Liver (tissue), 9 donors: ENCODE measurements around the gene SLC22A8. TPM values are rescaled to one million over a fixed set of nuclear protein-coding genes. Genes with fewer than 3 reads are reported as not detected.

Experiments
- DNase-seq: peaks from one replicate; pipeline ENCODE4 v3.0.0-alpha.2; 2017; ENCODE audit warnings: low spot score
- H3K27ac ChIP-seq, 2 donors: one replicate each; pipeline ENCODE4 v1.7.0; 2013; ENCODE audit warnings: inconsistent platforms in 2 of 2, low read length in 2 of 2, control low read depth in 1 of 2, low read depth in 1 of 2, mild to moderate bottlenecking in 1 of 2
- H3K27me3 ChIP-seq, 4 donors: one replicate each; pipeline versions ENCODE4 v1.6.1 to v1.7.0; 2013; ENCODE audit warnings: low read length in 3 of 4, inconsistent platforms in 1 of 4, mild to moderate bottlenecking in 1 of 4, moderate library complexity in 1 of 4; ENCODE audit not compliant: control insufficient read depth in 4 of 4, insufficient read depth in 4 of 4
- H3K36me3 ChIP-seq, 4 donors: one replicate each; pipeline versions ENCODE4 v1.6.1 to v1.7.0; 2013; ENCODE audit warnings: low read length in 3 of 4, mild to moderate bottlenecking in 3 of 4, low read depth in 1 of 4, moderate library complexity in 1 of 4; ENCODE audit not compliant: control insufficient read depth in 4 of 4, insufficient read depth in 3 of 4
- H3K4me1 ChIP-seq, 4 donors: one replicate each; pipeline versions ENCODE4 v1.6.1 to v1.7.0; 2013; ENCODE audit warnings: low read length in 3 of 4, mild to moderate bottlenecking in 3 of 4, moderate library complexity in 1 of 4; ENCODE audit not compliant: control insufficient read depth in 4 of 4, insufficient read depth in 4 of 4
- H3K4me3 ChIP-seq, 3 donors: one replicate each; pipeline versions ENCODE4 v1.6.1 to v1.7.0; 2013; ENCODE audit warnings: low read length in 3 of 3, control low read depth in 1 of 3, low read depth in 1 of 3, mild to moderate bottlenecking in 1 of 3
- H3K9ac ChIP-seq, 2 donors: one replicate each; pipeline ENCODE4 v1.7.0; 2013; ENCODE audit warnings: low read length in 2 of 2, mild to moderate bottlenecking in 2 of 2, moderate library complexity in 2 of 2, control low read depth in 1 of 2, low read depth in 1 of 2
- H3K9me3 ChIP-seq, 4 donors: one replicate each; pipeline versions ENCODE4 v1.6.1 to v1.7.0; 2013; ENCODE audit warnings: low read length in 3 of 4; ENCODE audit not compliant: control insufficient read depth in 4 of 4
- EGR1 ChIP-seq, 2 donors: IDR thresholded peaks; 2 replicates each; pipeline ENCODE4 v1.6.1; 2016 to 2018; ENCODE audit warnings: antibody characterized with exemption in 2 of 2, low read depth in 2 of 2
- FOXA1 ChIP-seq: IDR thresholded peaks from 2 replicates; pipeline ENCODE4 v1.6.1; 2016; ENCODE audit warnings: antibody characterized with exemption
- FOXA2 ChIP-seq: IDR thresholded peaks from 2 replicates; pipeline ENCODE4 v1.6.1; 2016; ENCODE audit warnings: antibody characterized with exemption
- GABPA ChIP-seq, 2 donors: IDR thresholded peaks in 1 of 2; conservative IDR thresholded peaks in 1 of 2; 2 replicates each; pipeline ENCODE4 v1.6.1; 2016; ENCODE audit warnings: antibody characterized with exemption in 2 of 2, mild to moderate bottlenecking in 1 of 2, moderate library complexity in 1 of 2
- HNF4A ChIP-seq, 2 donors: conservative IDR thresholded peaks; 2 replicates each; pipeline ENCODE4 v1.6.1; 2016; ENCODE audit warnings: antibody characterized with exemption in 2 of 2, mild to moderate bottlenecking in 2 of 2
- HNF4G ChIP-seq: IDR thresholded peaks from 2 replicates; pipeline ENCODE4 v1.6.1; 2016; ENCODE audit warnings: antibody characterized with exemption
- JUND ChIP-seq, 2 donors: IDR thresholded peaks; 2 replicates each; pipeline ENCODE4 v1.6.1; 2016; ENCODE audit warnings: antibody characterized with exemption in 2 of 2
- RAD21 ChIP-seq, 2 donors: IDR thresholded peaks; 2 replicates each; pipeline ENCODE4 v1.6.1; 2016; ENCODE audit warnings: antibody characterized with exemption in 2 of 2, mild to moderate bottlenecking in 2 of 2
- RXRA ChIP-seq, 2 donors: IDR thresholded peaks; 2 replicates each; pipeline ENCODE4 v1.6.1; 2017 to 2018; ENCODE audit warnings: antibody characterized with exemption in 2 of 2, mild to moderate bottlenecking in 1 of 2
- TAF1 ChIP-seq: conservative IDR thresholded peaks from 2 replicates; pipeline ENCODE4 v1.6.1; 2016; ENCODE audit warnings: antibody characterized with exemption, mild to moderate bottlenecking
- YY1 ChIP-seq: IDR thresholded peaks from 2 replicates; pipeline ENCODE4 v1.6.1; 2016; ENCODE audit warnings: antibody characterized with exemption, mild to moderate bottlenecking
- WGBS: extraction: QIAGEN DNeasy Blood & Tissue Kit; methylation state at CpG from one replicate; pipeline ENCODE4 v1.1.7; 2013; 5-methylcytosine and 5-hydroxymethylcytosine counted together
- polyA plus RNA-seq, 2 donors: library from polyadenylated mRNA; stranded (reverse) in 1 of 2; unstranded in 1 of 2; fragments of 200-250 nt in 1 of 2; fragments of >200 nt in 1 of 2; fragmentation: Nextera tagmentation in 1 of 2; extraction: Ambion mirVana in 1 of 2; gene quantifications; one replicate each; pipeline versions ENCODE4 v1.2.1 to v1.2.3, GENCODE V29; 2013 to 2015
- total RNA-seq, 2 donors: library from RNA; depleted of rRNA; stranded (reverse); fragments of >200 nt; gene quantifications; one replicate each; pipeline ENCODE4 v1.2.3, GENCODE V29; 2014
- TF ChIP-seq, protein P1 (sequence below): IDR thresholded peaks from 2 replicates; pipeline ENCODE4 v1.6.1; 2016; ENCODE audit warnings: antibody characterized with exemption, mild to moderate bottlenecking
- TF ChIP-seq, protein P2 (sequence below): IDR thresholded peaks from 2 replicates; pipeline ENCODE4 v1.6.1; 2016; ENCODE audit warnings: antibody characterized with exemption
- TF ChIP-seq, protein P3 (sequence below): IDR thresholded peaks from 2 replicates; pipeline ENCODE4 v1.6.1; 2016; ENCODE audit warnings: antibody characterized with exemption
- TF ChIP-seq, protein P4 (sequence below): IDR thresholded peaks from 2 replicates; pipeline ENCODE4 v1.6.1; 2016; ENCODE audit warnings: antibody characterized with exemption
- donor health status: healthy.
- donor health status: healthy.
- donor health status: healthy.
- donor health status: healthy.
- donor health status: healthy.

Gene SLC22A8
- total and polyA plus RNA-seq, 4 donors, result not detected

DNA sequence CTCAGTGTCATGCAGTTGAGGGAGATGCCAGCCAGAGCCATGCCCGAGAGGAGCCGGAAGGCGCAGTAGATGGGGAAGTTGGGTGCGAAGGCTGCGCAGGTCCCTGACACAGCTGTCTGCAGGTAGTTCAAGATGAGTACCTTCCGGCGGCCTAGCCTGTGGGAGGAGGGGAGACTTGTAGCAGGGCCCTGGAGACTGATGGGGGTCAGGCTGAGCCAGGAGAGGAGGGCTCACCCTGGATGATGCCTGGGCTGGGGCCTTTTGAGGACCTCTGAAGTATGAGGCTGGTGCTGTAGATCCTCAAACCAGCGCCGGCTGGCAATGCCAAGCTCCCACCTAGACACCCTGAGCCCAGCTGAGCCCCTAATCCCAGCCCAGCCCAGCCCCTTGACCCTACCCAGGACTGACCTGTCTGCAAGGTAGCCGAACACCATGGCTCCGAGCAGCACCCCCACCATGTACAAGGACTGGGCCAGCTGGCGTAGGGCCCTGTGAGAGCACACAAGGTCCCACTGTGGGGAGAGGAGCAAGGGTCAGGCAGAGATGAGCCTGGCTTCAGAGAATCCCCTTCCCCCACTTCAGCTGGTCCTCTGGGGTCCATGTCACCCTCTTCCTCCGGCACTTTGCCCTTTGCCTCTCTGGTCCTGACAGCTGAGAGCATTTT, 32.0 kb downstream of the SLC22A8 start:
- WGBS, result 88% methylated on average over 13 of the region's 13 CpGs
- Histone ChIP-seq H3K36me3 (no peaks in the 10 kb centered on the region), H3K4me3 (no peak overlapping the region), H3K27ac (no peak overlapping the region), H3K9ac (no peak overlapping the region), H3K27me3 (no peaks in the 10 kb centered on the region), H3K9me3 (no peaks in the 10 kb centered on the region), H3K4me1 (no peaks in the 10 kb centered on the region)
- no peak for DNase-seq
- no peak for TF ChIP-seq FOXA2
- TF ChIP-seq, protein P1, sequence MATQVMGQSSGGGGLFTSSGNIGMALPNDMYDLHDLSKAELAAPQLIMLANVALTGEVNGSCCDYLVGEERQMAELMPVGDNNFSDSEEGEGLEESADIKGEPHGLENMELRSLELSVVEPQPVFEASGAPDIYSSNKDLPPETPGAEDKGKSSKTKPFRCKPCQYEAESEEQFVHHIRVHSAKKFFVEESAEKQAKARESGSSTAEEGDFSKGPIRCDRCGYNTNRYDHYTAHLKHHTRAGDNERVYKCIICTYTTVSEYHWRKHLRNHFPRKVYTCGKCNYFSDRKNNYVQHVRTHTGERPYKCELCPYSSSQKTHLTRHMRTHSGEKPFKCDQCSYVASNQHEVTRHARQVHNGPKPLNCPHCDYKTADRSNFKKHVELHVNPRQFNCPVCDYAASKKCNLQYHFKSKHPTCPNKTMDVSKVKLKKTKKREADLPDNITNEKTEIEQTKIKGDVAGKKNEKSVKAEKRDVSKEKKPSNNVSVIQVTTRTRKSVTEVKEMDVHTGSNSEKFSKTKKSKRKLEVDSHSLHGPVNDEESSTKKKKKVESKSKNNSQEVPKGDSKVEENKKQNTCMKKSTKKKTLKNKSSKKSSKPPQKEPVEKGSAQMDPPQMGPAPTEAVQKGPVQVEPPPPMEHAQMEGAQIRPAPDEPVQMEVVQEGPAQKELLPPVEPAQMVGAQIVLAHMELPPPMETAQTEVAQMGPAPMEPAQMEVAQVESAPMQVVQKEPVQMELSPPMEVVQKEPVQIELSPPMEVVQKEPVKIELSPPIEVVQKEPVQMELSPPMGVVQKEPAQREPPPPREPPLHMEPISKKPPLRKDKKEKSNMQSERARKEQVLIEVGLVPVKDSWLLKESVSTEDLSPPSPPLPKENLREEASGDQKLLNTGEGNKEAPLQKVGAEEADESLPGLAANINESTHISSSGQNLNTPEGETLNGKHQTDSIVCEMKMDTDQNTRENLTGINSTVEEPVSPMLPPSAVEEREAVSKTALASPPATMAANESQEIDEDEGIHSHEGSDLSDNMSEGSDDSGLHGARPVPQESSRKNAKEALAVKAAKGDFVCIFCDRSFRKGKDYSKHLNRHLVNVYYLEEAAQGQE, result no peak
- TF ChIP-seq, protein P2, sequence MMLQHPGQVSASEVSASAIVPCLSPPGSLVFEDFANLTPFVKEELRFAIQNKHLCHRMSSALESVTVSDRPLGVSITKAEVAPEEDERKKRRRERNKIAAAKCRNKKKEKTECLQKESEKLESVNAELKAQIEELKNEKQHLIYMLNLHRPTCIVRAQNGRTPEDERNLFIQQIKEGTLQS, result no peak
- TF ChIP-seq, protein P3, sequence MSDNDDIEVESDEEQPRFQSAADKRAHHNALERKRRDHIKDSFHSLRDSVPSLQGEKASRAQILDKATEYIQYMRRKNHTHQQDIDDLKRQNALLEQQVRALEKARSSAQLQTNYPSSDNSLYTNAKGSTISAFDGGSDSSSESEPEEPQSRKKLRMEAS, result no peak
- TF ChIP-seq GABPA (IDR thresholded peaks at IDR 0.05 in 1 of 2, conservative IDR thresholded peaks at IDR 0.05 in 1 of 2), result no peak
- TF ChIP-seq RXRA (IDR thresholded peaks at IDR 0.05), result no peak
- no peak for TF ChIP-seq HNF4G
- TF ChIP-seq TAF1, result no peak
- TF ChIP-seq HNF4A (conservative IDR thresholded peaks at IDR 0.05), result no peak
- no peak for TF ChIP-seq YY1
- no peak for TF ChIP-seq RAD21 (IDR thresholded peaks at IDR 0.05)
- TF ChIP-seq FOXA1, result no peak

DNA sequence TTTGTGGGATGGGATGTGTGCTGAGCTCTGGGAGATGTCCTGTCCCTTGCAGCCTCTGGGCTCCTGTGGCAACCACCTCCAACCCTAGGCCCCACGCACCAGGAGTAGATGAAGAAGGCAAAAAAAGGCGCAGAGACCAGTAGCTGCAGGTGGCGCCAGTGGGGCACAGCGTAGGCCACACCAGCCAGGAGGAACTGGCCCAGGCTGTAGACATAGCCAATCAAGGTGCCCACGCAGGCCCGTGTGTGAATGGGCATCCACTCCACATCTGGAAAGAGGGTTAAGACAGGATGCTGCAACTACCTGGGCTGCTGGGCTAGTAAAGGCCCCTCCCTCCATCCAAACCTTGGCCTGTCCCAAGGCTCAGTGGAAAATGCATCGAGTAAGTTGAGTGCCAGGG, 33.9 kb downstream of the SLC22A8 start:
- no peaks in the 10 kb centered on the region for H3K9me3 ChIP-seq
- H3K36me3 ChIP-seq, result no peaks in the 10 kb centered on the region
- TF ChIP-seq JUND (IDR thresholded peaks at IDR 0.05) (no peak), FOXA1 (no peak), RXRA (IDR thresholded peaks at IDR 0.05) (no peak), EGR1 (IDR thresholded peaks at IDR 0.05; ENCODE audit: low read depth in 2 of 2) (no peak), RAD21 (IDR thresholded peaks at IDR 0.05) (no peak)
- TF ChIP-seq, protein P4, sequence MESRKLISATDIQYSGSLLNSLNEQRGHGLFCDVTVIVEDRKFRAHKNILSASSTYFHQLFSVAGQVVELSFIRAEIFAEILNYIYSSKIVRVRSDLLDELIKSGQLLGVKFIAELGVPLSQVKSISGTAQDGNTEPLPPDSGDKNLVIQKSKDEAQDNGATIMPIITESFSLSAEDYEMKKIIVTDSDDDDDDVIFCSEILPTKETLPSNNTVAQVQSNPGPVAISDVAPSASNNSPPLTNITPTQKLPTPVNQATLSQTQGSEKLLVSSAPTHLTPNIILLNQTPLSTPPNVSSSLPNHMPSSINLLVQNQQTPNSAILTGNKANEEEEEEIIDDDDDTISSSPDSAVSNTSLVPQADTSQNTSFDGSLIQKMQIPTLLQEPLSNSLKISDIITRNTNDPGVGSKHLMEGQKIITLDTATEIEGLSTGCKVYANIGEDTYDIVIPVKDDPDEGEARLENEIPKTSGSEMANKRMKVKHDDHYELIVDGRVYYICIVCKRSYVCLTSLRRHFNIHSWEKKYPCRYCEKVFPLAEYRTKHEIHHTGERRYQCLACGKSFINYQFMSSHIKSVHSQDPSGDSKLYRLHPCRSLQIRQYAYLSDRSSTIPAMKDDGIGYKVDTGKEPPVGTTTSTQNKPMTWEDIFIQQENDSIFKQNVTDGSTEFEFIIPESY, result no peak
- no peak overlapping the region for H3K27ac ChIP-seq
- no peaks in the 10 kb centered on the region for H3K4me1 ChIP-seq
- no peaks in the 10 kb centered on the region for H3K27me3 ChIP-seq
- no peak overlapping the region for H3K4me3 ChIP-seq
- 88% methylated on average over 7 of the region's 7 CpGs for WGBS
- no peak for DNase-seq
- H3K9ac ChIP-seq, result no peak overlapping the region
